Sigmoid colon (tissue), 4 donors: ENCODE results near the gene ZNF385A.

ENCODE experiments used
- POLR2A ChIP-seq, 2 donors: fragments of 450-650 bp; IDR thresholded peaks; one replicate each; pipeline ENCODE4 v1.6.1; 2016; ENCODE audit warnings: antibody characterized with exemption in 2 of 2, mild to moderate bottlenecking in 2 of 2, moderate library complexity in 2 of 2
- POLR2AphosphoS5 ChIP-seq, 4 donors: sonication (generic); formaldehyde crosslinking; IDR thresholded peaks; one replicate each; pipeline ENCODE4 v1.6.1; 2017; ENCODE audit warnings: antibody characterized with exemption in 4 of 4
- TF ChIP-seq, protein P1 (sequence below), 4 experiments: fragments of 450-650 bp in 3 of 4; fragments of 200-600 bp in 1 of 4; IDR thresholded peaks; one replicate each; pipeline ENCODE4 v1.5.1; 2016 to 2019; ENCODE audit warnings: antibody characterized with exemption in 4 of 4, mild to moderate bottlenecking in 3 of 4, moderate library complexity in 2 of 4

DNA sequence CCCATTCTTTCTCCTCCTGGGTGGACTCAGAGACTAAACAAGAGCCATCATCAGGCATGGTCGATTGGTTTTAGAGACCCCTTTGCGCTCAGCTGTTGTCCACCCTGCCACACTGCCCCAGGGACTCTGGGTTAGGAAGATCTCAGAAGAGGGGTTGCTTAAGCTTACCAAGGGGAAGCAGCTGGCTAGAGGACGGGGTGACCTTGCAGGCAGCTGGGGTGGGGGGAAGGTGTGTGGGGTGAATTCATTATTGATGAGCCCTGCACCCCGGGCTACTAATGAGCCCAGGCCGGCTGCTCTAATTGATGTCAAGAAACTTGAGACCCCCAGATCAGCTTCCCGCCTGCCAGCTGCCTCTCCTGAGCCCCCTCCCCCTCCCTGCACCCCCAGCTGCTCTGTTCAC lies 8.7 kb upstream of the ZNF385A start:
- TF ChIP-seq, protein P1, sequence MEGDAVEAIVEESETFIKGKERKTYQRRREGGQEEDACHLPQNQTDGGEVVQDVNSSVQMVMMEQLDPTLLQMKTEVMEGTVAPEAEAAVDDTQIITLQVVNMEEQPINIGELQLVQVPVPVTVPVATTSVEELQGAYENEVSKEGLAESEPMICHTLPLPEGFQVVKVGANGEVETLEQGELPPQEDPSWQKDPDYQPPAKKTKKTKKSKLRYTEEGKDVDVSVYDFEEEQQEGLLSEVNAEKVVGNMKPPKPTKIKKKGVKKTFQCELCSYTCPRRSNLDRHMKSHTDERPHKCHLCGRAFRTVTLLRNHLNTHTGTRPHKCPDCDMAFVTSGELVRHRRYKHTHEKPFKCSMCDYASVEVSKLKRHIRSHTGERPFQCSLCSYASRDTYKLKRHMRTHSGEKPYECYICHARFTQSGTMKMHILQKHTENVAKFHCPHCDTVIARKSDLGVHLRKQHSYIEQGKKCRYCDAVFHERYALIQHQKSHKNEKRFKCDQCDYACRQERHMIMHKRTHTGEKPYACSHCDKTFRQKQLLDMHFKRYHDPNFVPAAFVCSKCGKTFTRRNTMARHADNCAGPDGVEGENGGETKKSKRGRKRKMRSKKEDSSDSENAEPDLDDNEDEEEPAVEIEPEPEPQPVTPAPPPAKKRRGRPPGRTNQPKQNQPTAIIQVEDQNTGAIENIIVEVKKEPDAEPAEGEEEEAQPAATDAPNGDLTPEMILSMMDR (IDR thresholded peaks at IDR 0.05) = no peak
- TF ChIP-seq POLR2A (IDR thresholded peaks at IDR 0.05) (no peak), POLR2AphosphoS5 (IDR thresholded peaks at IDR 0.05) (peak in 2 of 4 donors; percentile 20 to 52)
